SK-N-SH treated with all-trans-retinoic acid at 6 μM for 48 hours (cell line): ENCODE measurements around the gene SH2D3A.

Experiments
- ATAC-seq: fragments of 200-7000 bp; cut with Tn5 transposase; 3 replicates; pipeline ENCODE4 v1.9.1; 2020; ENCODE audit warnings: mild to moderate bottlenecking, moderate library complexity
- ARNTL ChIP-seq: fragments of 450-650 bp; formaldehyde crosslinking; IDR thresholded peaks from 2 replicates; pipeline ENCODE4 v1.5.0; 2020; ENCODE audit warnings: low read depth, mild to moderate bottlenecking, moderate library complexity, borderline replicate concordance
- BACH2 ChIP-seq: fragments of 250-450 bp; sonication (Bioruptor Pico); IDR thresholded peaks from 2 replicates; pipeline ENCODE4 v1.9.0; 2021; ENCODE audit warnings: mild to moderate bottlenecking, borderline replicate concordance
- CREB5 ChIP-seq: fragments of 250-450 bp; sonication (Bioruptor Pico); IDR thresholded peaks from 2 replicates; pipeline ENCODE4 v1.5.1; 2020; ENCODE audit warnings: low read depth, mild to moderate bottlenecking, moderate library complexity
- CSDC2 ChIP-seq: fragments of 250-450 bp; sonication (Bioruptor Pico); IDR thresholded peaks from 2 replicates; pipeline ENCODE4 v1.5.0; 2020; ENCODE audit warnings: mild to moderate bottlenecking, moderate library complexity
- ESRRG ChIP-seq: fragments of 250-450 bp; sonication (Bioruptor Pico); IDR thresholded peaks from 2 replicates; pipeline ENCODE4 v1.6.1; 2021; ENCODE audit warnings: mild to moderate bottlenecking
- GLIS3 ChIP-seq: fragments of 250-450 bp; sonication (Bioruptor Pico); IDR thresholded peaks from 2 replicates; pipeline ENCODE4 v1.5.0; 2020; ENCODE audit warnings: mild to moderate bottlenecking, moderate library complexity
- ISL1 ChIP-seq: fragments of 250-450 bp; sonication (Bioruptor Pico); IDR thresholded peaks from 2 replicates; pipeline ENCODE4 v2.1.2; 2022; ENCODE audit warnings: mild to moderate bottlenecking, moderate library complexity
- OSR1 ChIP-seq: fragments of 250-450 bp; sonication (Bioruptor Pico); IDR thresholded peaks from 2 replicates; pipeline ENCODE4 v1.8.0; 2022; ENCODE audit warnings: moderate library complexity, mild to moderate bottlenecking, inconsistent platforms
- POU6F1 ChIP-seq: fragments of 250-450 bp; sonication (Bioruptor Pico); IDR thresholded peaks from 2 replicates; pipeline ENCODE4 v1.8.0; 2021; ENCODE audit warnings: low read depth, mild to moderate bottlenecking, moderate library complexity, borderline replicate concordance
- PPARA ChIP-seq: fragments of 250-450 bp; sonication (Bioruptor Pico); IDR thresholded peaks from 2 replicates; pipeline ENCODE4 v1.5.0; 2020; ENCODE audit warnings: mild to moderate bottlenecking, borderline replicate concordance
- RARB ChIP-seq: fragments of 250-450 bp; sonication (Bioruptor Pico); IDR thresholded peaks from 2 replicates; pipeline ENCODE4 v1.8.0; 2021; ENCODE audit warnings: mild to moderate bottlenecking, moderate library complexity
- SNAI2 ChIP-seq: fragments of 250-450 bp; sonication (Bioruptor Pico); IDR thresholded peaks from 2 replicates; pipeline ENCODE4 v1.5.0; 2020; ENCODE audit warnings: mild to moderate bottlenecking, moderate library complexity
- TOX ChIP-seq: fragments of 250-450 bp; sonication (Bioruptor Pico); IDR thresholded peaks from 2 replicates; pipeline ENCODE4 v1.8.0; 2021; ENCODE audit warnings: mild to moderate bottlenecking, moderate library complexity, borderline replicate concordance
- ZFP30 ChIP-seq: fragments of 450-650 bp; formaldehyde crosslinking; IDR thresholded peaks from 2 replicates; pipeline ENCODE4 v1.5.0; 2022; ENCODE audit warnings: mild to moderate bottlenecking, moderate library complexity
- ZNF565 ChIP-seq: fragments of 450-650 bp; formaldehyde crosslinking; conservative IDR thresholded peaks from 2 replicates; pipeline ENCODE4 v1.5.0; 2020; ENCODE audit warnings: low read depth, mild to moderate bottlenecking, moderate library complexity
- ZNF70 ChIP-seq: fragments of 450-650 bp; formaldehyde crosslinking; IDR thresholded peaks from 2 replicates; pipeline ENCODE4 v1.5.0; 2020; ENCODE audit warnings: mild to moderate bottlenecking, moderate library complexity
- ZNF8 ChIP-seq: fragments of 450-650 bp; formaldehyde crosslinking; IDR thresholded peaks from 2 replicates; pipeline ENCODE4 v1.5.0; 2020; ENCODE audit warnings: mild to moderate bottlenecking, moderate library complexity
- TF ChIP-seq, protein P1 (sequence below): fragments of 250-450 bp; sonication (Bioruptor Pico); IDR thresholded peaks from 2 replicates; pipeline ENCODE4 v1.8.0; 2020; ENCODE audit warnings: mild to moderate bottlenecking, moderate library complexity, borderline replicate concordance
- TF ChIP-seq, protein P2 (sequence below): fragments of 250-450 bp; sonication (Bioruptor Pico); IDR thresholded peaks from 2 replicates; pipeline ENCODE4 v1.5.1; 2021; ENCODE audit warnings: mild to moderate bottlenecking, moderate library complexity
- TF ChIP-seq, protein P3 (sequence below): fragments of 250-450 bp; sonication (Bioruptor Pico); IDR thresholded peaks from 2 replicates; pipeline ENCODE4 v1.5.0; 2020; ENCODE audit warnings: mild to moderate bottlenecking, moderate library complexity

SH2D3A gene

DNA sequence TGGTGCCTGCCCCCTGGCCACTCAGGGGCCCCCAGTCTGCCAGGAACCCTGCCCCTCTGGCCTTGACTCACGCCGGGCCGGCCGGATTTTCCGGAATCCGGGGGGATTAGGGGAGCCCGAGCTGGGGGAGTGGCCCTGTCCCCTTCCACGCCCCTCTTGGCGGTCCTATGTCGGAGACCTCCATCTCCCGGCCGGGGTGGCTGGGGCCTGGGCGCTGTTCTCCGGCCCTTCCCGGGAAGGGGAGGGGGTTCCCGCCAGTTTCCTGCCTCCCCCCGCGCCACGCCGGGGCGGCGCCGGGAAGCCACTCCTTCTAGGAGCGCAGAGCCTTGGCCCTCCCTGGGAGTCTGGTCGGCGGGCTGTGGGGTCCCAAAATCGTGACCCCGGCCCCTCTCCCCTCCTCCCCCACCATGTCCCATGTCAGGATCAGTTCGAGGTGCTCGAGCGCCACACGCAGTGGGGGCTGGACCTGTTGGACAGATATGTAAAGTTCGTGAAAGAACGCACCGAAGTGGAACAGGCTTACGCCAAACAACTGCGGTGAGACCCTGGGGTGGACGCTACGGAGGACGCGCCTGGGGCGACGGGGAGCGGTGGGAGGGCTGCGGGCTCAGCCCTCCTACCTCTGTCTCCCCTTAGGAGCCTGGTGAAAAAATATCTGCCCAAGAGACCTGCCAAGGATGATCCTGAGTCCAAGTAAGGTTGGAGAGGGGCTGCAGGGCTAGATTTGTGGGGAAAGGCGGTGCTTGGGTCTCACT is 26.5 kb downstream of the SH2D3A start:
- TF ChIP-seq OSR1 (CRISPR knock-in tag) (no peak), ESRRG (no peak), BACH2 (no peak)
- TF ChIP-seq, protein P1, sequence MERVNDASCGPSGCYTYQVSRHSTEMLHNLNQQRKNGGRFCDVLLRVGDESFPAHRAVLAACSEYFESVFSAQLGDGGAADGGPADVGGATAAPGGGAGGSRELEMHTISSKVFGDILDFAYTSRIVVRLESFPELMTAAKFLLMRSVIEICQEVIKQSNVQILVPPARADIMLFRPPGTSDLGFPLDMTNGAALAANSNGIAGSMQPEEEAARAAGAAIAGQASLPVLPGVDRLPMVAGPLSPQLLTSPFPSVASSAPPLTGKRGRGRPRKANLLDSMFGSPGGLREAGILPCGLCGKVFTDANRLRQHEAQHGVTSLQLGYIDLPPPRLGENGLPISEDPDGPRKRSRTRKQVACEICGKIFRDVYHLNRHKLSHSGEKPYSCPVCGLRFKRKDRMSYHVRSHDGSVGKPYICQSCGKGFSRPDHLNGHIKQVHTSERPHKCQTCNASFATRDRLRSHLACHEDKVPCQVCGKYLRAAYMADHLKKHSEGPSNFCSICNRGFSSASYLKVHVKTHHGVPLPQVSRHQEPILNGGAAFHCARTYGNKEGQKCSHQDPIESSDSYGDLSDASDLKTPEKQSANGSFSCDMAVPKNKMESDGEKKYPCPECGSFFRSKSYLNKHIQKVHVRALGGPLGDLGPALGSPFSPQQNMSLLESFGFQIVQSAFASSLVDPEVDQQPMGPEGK (CRISPR knock-in tag): peak; percentile 63; the same call in 1 of the 2 replicates
- TF ChIP-seq, all 23 proteins: peak for 1
- ATAC-seq: no peak

DNA sequence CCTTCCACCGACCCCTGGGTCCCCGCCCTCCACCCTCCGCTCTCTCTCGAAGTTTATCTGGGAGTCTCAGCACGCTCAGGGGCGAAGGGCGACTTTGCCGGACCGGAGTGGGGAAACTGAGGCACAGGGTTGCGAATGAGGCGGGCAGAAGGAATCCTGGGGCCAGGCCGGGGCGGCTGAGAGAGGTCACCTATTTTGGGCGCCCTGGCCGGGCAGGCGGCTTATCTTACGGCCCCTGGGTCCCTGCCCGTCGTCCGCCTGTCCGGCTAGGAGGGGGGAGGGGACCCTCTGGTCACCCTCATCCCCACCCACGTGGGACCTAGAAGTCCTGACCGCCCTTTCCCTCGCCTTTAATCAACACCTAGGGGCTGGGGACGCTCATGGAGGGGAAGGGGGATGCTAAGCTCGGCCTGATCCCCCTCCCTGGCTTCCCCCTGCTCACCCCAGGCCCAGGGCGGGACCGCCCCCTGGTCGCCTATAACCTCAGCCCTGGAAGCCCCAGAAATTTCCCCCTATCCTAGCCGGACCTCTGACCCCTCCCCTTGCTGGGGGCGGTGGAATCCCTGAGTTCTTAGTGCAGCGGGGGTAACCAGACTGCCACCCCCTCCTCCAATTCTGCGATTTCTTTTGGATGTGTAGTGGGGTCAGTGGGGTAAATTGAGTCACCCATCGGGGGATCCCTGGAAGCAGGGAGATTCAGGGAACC is 27.2 kb downstream of the SH2D3A start:
- TF ChIP-seq, protein P2, sequence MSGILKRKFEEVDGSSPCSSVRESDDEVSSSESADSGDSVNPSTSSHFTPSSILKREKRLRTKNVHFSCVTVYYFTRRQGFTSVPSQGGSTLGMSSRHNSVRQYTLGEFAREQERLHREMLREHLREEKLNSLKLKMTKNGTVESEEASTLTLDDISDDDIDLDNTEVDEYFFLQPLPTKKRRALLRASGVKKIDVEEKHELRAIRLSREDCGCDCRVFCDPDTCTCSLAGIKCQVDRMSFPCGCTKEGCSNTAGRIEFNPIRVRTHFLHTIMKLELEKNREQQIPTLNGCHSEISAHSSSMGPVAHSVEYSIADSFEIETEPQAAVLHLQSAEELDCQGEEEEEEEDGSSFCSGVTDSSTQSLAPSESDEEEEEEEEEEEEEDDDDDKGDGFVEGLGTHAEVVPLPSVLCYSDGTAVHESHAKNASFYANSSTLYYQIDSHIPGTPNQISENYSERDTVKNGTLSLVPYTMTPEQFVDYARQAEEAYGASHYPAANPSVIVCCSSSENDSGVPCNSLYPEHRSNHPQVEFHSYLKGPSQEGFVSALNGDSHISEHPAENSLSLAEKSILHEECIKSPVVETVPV (CRISPR knock-in tag): no peak
- no peak for TF ChIP-seq ZNF565 (CRISPR knock-in tag)
- no peak for ATAC-seq

DNA sequence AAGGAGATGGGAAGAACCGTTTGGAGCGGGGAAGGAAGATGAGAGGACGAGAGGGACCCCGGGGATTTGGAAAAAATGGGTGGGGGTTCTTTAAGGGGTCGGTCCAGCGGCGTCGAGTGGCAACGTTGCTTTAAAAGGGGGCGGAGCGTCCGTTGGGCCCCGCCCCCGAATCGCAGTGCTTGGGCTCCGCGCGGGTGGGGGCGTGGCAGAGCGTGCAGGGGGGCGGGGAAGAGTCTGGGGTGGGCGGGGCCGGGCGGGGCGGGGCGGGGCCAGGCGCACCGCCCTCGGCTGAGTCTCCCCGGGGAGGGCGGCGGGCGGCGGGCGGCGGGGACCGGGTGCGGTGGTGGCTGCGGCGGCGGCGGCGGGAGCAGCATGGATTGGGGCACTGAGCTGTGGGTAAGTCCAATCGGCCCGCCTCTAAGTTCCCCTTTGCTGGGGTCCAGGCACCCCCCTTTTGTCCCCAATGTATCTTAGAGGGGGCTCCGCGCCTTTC is 27.8 kb downstream of the SH2D3A start, which contains the start of gene TRIP10:
TRIP10 (plus strand) TSS at position 291 of the 493 bp plus-strand sequence; CDS start at position 373, 82 bp downstream.
- ATAC-seq: peak; percentile 2; the same call in 1 of the 3 replicates
- no peak for TF ChIP-seq SNAI2 (CRISPR knock-in tag)
- TF ChIP-seq, protein P1 (CRISPR knock-in tag): no peak
- no peak for TF ChIP-seq ISL1 (CRISPR knock-in tag)
- no peak for TF ChIP-seq ESRRG
- TF ChIP-seq ZNF8 (CRISPR knock-in tag): no peak
- no peak for TF ChIP-seq PPARA (CRISPR knock-in tag)
- TF ChIP-seq ZNF70: no peak
- TF ChIP-seq ARNTL (CRISPR knock-in tag): no peak
- no peak for TF ChIP-seq GLIS3 (CRISPR knock-in tag)
- TF ChIP-seq CREB5 (CRISPR knock-in tag): no peak
- TF ChIP-seq TOX: no peak
- no peak for TF ChIP-seq ZFP30
- TF ChIP-seq POU6F1 (CRISPR knock-in tag): no peak
- TF ChIP-seq, all 23 proteins: peak for 0

DNA sequence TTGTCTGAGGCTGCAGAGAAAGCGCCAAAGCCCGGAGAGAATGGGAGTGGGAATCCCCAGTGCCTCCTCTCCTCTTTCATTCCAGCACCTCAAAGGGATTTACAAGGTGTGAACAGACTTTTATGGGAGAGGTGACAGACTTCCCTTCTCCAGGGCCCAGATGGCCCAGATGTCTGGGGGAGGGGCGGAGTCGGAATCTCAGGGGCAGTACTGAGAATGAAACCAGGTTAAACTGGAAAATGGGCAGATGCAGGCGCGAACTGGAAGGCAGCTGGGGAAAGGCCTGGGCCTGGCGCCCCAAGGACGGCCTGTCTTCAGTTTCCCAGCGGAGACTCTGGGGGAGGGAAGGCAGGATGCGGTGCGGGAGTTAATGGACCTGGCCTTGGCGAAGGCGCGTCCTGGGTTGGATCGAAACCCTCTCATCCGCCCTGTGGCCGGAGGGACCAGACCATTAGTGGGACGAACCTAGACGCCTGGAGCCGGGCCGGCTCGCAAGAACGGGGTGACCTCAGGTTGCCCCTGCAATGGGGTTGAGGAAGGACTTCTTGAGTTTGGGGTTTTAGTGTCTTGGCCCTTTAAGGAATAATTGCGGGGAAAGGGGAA is 28.3 kb downstream of the SH2D3A start:
- ATAC-seq: no peak
- TF ChIP-seq RARB (CRISPR knock-in tag) (no peak), ISL1 (CRISPR knock-in tag) (no peak), ESRRG (no peak), TOX (no peak), CREB5 (CRISPR knock-in tag) (no peak), CSDC2 (no peak)
- TF ChIP-seq, protein P3, sequence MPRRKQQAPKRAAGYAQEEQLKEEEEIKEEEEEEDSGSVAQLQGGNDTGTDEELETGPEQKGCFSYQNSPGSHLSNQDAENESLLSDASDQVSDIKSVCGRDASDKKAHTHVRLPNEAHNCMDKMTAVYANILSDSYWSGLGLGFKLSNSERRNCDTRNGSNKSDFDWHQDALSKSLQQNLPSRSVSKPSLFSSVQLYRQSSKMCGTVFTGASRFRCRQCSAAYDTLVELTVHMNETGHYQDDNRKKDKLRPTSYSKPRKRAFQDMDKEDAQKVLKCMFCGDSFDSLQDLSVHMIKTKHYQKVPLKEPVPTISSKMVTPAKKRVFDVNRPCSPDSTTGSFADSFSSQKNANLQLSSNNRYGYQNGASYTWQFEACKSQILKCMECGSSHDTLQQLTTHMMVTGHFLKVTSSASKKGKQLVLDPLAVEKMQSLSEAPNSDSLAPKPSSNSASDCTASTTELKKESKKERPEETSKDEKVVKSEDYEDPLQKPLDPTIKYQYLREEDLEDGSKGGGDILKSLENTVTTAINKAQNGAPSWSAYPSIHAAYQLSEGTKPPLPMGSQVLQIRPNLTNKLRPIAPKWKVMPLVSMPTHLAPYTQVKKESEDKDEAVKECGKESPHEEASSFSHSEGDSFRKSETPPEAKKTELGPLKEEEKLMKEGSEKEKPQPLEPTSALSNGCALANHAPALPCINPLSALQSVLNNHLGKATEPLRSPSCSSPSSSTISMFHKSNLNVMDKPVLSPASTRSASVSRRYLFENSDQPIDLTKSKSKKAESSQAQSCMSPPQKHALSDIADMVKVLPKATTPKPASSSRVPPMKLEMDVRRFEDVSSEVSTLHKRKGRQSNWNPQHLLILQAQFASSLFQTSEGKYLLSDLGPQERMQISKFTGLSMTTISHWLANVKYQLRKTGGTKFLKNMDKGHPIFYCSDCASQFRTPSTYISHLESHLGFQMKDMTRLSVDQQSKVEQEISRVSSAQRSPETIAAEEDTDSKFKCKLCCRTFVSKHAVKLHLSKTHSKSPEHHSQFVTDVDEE: no peak
